ENCODE results near the gene ADGRL3.
"Not testable (repeated sequence)": the region's sequence is repeated elsewhere in the genome, so short reads cannot be mapped to it uniquely, and the experiment has no call there.

DNA sequence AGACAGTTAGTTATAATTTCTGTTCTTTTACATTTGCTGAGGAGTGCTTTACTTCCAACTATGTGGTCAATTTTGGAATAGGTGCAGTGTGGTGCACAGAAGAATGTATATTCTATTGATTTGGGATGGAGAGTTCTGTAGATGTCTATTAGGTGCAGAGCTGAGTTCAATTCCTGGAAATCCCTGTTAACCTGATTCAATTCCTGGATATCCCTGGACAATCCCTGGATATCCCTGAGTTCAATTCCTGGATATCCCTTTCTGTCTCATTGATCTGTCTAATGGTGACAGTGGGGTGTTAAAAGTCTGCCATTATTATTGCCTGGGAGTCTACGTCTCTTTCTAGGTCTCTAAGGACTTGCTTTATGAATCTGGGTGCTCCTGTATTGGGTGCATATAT is 557.9 kb downstream of the ADGRL3 start:
- TF ChIP-seq, protein P1, sequence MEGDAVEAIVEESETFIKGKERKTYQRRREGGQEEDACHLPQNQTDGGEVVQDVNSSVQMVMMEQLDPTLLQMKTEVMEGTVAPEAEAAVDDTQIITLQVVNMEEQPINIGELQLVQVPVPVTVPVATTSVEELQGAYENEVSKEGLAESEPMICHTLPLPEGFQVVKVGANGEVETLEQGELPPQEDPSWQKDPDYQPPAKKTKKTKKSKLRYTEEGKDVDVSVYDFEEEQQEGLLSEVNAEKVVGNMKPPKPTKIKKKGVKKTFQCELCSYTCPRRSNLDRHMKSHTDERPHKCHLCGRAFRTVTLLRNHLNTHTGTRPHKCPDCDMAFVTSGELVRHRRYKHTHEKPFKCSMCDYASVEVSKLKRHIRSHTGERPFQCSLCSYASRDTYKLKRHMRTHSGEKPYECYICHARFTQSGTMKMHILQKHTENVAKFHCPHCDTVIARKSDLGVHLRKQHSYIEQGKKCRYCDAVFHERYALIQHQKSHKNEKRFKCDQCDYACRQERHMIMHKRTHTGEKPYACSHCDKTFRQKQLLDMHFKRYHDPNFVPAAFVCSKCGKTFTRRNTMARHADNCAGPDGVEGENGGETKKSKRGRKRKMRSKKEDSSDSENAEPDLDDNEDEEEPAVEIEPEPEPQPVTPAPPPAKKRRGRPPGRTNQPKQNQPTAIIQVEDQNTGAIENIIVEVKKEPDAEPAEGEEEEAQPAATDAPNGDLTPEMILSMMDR (conservative IDR thresholded peaks at IDR 0.05; ENCODE audit: low read length): not testable (repeated sequence)
- not testable (repeated sequence) for TF ChIP-seq EZH2phosphoT487 (IDR thresholded peaks at IDR 0.05; ENCODE audit: borderline replicate concordance, low read depth, low read length)

All from OCI-LY7 (cell line).